ENCODE measurements around the gene CDC45. TPM values are rescaled to one million over a fixed set of nuclear protein-coding genes. Genes with fewer than 3 reads are reported as not detected.

The CDC45 gene
- total RNA-seq, 4 donors from 2014 or later = 3.4 to 16.7 (median 9.1) TPM

GRCh38 chr22:19466848-19467752 is 12.6 kb upstream of the CDC45 start:
- Histone ChIP-seq H3K27me3 (no peaks in the 10 kb centered on the region), H3K4me1 (no peaks in the 10 kb centered on the region), H3K27ac (no peak overlapping the region), H3K4me3 (no peak overlapping the region), H3K36me3 (peaks cover 39 to 100% (median 64%) of the 10 kb centered on the region in 3 donors), H3K9me3 (no peaks in the 10 kb centered on the region)
- TF ChIP-seq CTCF (IDR thresholded peaks at IDR 0.05) (no peak), POLR2A (IDR thresholded peaks at IDR 0.05) (no peak)
- 92 to 95% methylated on average over 7 to 8 of the region's 9 CpGs for WGBS, 2 donors
- DNase-seq = no peak
- intact Hi-C loops (cut with DNase I) = no loop called here

- no peak for DNase-seq
- H3K4me3 ChIP-seq = no peak overlapping the region
- no peaks in the 10 kb centered on the region for H3K27me3 ChIP-seq
- peaks cover 39 to 100% (median 61%) of the 10 kb centered on the region in 3 donors for H3K36me3 ChIP-seq
- no peaks in the 10 kb centered on the region for H3K4me1 ChIP-seq
- H3K27ac ChIP-seq = no peak overlapping the region
- H3K9me3 ChIP-seq = no peaks in the 10 kb centered on the region
- intact Hi-C loops (cut with DNase I) = no loop called here
- TF ChIP-seq POLR2A (IDR thresholded peaks at IDR 0.05) = no peak
- TF ChIP-seq CTCF (IDR thresholded peaks at IDR 0.05) = no peak
- WGBS, 2 donors = 89 to 94% methylated on average over 6 of the region's 6 CpGs
Measured at GRCh38 chr22:19467912-19468311, 11.8 kb upstream of the CDC45 start.

- 86 to 100% methylated on average over 1 to 2 of the region's 7 CpGs for WGBS, 2 donors
- no peak for DNase-seq
- intact Hi-C loops (cut with DNase I) = no loop called here
- peaks cover 45 to 100% (median 67%) of the 10 kb centered on the region in 3 donors for H3K36me3 ChIP-seq
- TF ChIP-seq POLR2A (IDR thresholded peaks at IDR 0.05) (no peak), CTCF (IDR thresholded peaks at IDR 0.05) (no peak)
- H3K4me3 ChIP-seq = no peak overlapping the region
- H3K27me3 ChIP-seq = no peaks in the 10 kb centered on the region
- H3K9me3 ChIP-seq = no peaks in the 10 kb centered on the region
- H3K4me1 ChIP-seq = peaks cover 0 to 7% (median 0%) of the 10 kb centered on the region in 3 donors
- no peak overlapping the region for H3K27ac ChIP-seq
Measured at GRCh38 chr22:19469421-19469820, 10.3 kb upstream of the CDC45 start.

GRCh38 chr22:19470010-19470409 is 9.7 kb upstream of the CDC45 start:
- no peaks in the 10 kb centered on the region for H3K27me3 ChIP-seq
- no peak for TF ChIP-seq POLR2A (IDR thresholded peaks at IDR 0.05)
- TF ChIP-seq CTCF (IDR thresholded peaks at IDR 0.05) = no peak
- intact Hi-C loops (cut with DNase I) = no loop called here
- H3K9me3 ChIP-seq = no peaks in the 10 kb centered on the region
- no peak overlapping the region for H3K4me3 ChIP-seq
- no peak overlapping the region for H3K27ac ChIP-seq
- no peak for DNase-seq
- WGBS, 2 donors = 86 to 100% methylated on average over 2 of the region's 2 CpGs
- peaks cover 0 to 13% (median 0%) of the 10 kb centered on the region in 3 donors for H3K4me1 ChIP-seq
- peaks cover 45 to 100% (median 61%) of the 10 kb centered on the region in 3 donors for H3K36me3 ChIP-seq

- no peak for TF ChIP-seq POLR2A (IDR thresholded peaks at IDR 0.05)
- no peak for TF ChIP-seq CTCF (IDR thresholded peaks at IDR 0.05)
- Histone ChIP-seq H3K27ac (no peak overlapping the region), H3K4me1 (peaks cover 0 to 29% (median 7%) of the 10 kb centered on the region in 3 donors), H3K36me3 (peaks cover 35 to 91% (median 52%) of the 10 kb centered on the region in 3 donors), H3K4me3 (no peak overlapping the region), H3K9me3 (no peaks in the 10 kb centered on the region), H3K27me3 (no peaks in the 10 kb centered on the region)
- 91 to 93% methylated on average over 4 to 10 of the region's 11 CpGs for WGBS, 2 donors
- intact Hi-C loops (cut with DNase I) = no loop called here
- no peak for DNase-seq
Measured at GRCh38 chr22:19471572-19471971, 8.1 kb upstream of the CDC45 start.
